Sigmoid colon (tissue), 7 donors: ENCODE measurements around the gene ZNF594. TPM values are rescaled to one million over a fixed set of nuclear protein-coding genes. Genes with fewer than 3 reads are reported as not detected.
"Not testable (repeated sequence)": the region's sequence is repeated elsewhere in the genome, so short reads cannot be mapped to it uniquely, and the experiment has no call there.

ENCODE experiments used
- DNase-seq: peaks from one replicate; pipeline ENCODE4 v3.0.0-alpha.2; 2019
- H3K27ac ChIP-seq, 4 donors: fragments of 200-600 bp; sonication (generic); one replicate each; pipeline ENCODE4 v1.5.1; 2016 to 2019; ENCODE audit warnings: mild to moderate bottlenecking in 1 of 4
- H3K27me3 ChIP-seq, 3 donors: fragments of 200-600 bp; sonication (generic); one replicate each; pipeline ENCODE4 v1.5.1; 2019; ENCODE audit warnings: mild to moderate bottlenecking in 1 of 3
- H3K36me3 ChIP-seq, 4 donors: fragments of 200-600 bp; sonication (generic); one replicate each; pipeline ENCODE4 v1.5.1; 2016 to 2019
- H3K4me1 ChIP-seq, 4 donors: fragments of 200-600 bp; sonication (generic); one replicate each; pipeline ENCODE4 v1.5.1; 2017 to 2019
- H3K4me3 ChIP-seq, 4 donors: fragments of 200-600 bp; sonication (generic); one replicate each; pipeline ENCODE4 v1.5.1; 2017 to 2019; ENCODE audit warnings: mild to moderate bottlenecking in 2 of 4, moderate library complexity in 1 of 4
- H3K9me3 ChIP-seq, 4 donors: fragments of 200-600 bp in 3 of 4; sonication (generic) in 3 of 4; one replicate each; pipeline versions ENCODE4 v1.5.1 to v1.6.1; 2013 to 2019
- EP300 ChIP-seq, 4 donors: sonication (generic); formaldehyde crosslinking; IDR thresholded peaks; one replicate each; pipeline ENCODE4 v1.6.1; 2017; ENCODE audit warnings: antibody characterized with exemption in 4 of 4
- POLR2A ChIP-seq, 2 donors: fragments of 450-650 bp; IDR thresholded peaks; one replicate each; pipeline ENCODE4 v1.6.1; 2016; ENCODE audit warnings: antibody characterized with exemption in 2 of 2, mild to moderate bottlenecking in 2 of 2, moderate library complexity in 2 of 2
- POLR2AphosphoS5 ChIP-seq, 4 donors: sonication (generic); formaldehyde crosslinking; IDR thresholded peaks; one replicate each; pipeline ENCODE4 v1.6.1; 2017; ENCODE audit warnings: antibody characterized with exemption in 4 of 4
- WGBS, 2 donors: extraction: QIAGEN DNeasy Blood & Tissue Kit; methylation state at CpG; one replicate each; pipeline ENCODE4 v1.1.7; 2013; 5-methylcytosine and 5-hydroxymethylcytosine counted together
- intact Hi-C: fragments of 100-400 bp; cut with DNase I; formaldehyde crosslinking; loops from one replicate; pipeline ENCODE4 v1.15.1; 2023
- polyA plus RNA-seq, 3 donors: library from polyadenylated mRNA; stranded (reverse); fragments of 200-250 nt; gene quantifications; one replicate each; pipeline ENCODE4 v1.2.3, GENCODE V29; 2013
- total RNA-seq, 4 donors: library from RNA; depleted of rRNA; stranded (reverse); fragments of >200 nt; gene quantifications; one replicate each; pipeline ENCODE4 v1.1.0, GENCODE V29; 2016
- TF ChIP-seq, protein P1 (sequence below), 4 experiments: fragments of 450-650 bp in 3 of 4; fragments of 200-600 bp in 1 of 4; IDR thresholded peaks; one replicate each; pipeline ENCODE4 v1.5.1; 2016 to 2019; ENCODE audit warnings: antibody characterized with exemption in 4 of 4, mild to moderate bottlenecking in 3 of 4, moderate library complexity in 2 of 4
- donor health status: healthy with polysubstance abuse.
- donor health status: Bipolar disorder and iron deficiency.
- donor health status: healthy.

Gene ZNF594
- total and polyA plus RNA-seq, 7 donors = 0.23 to 24.3 (median 15.8) TPM; not detected in 1

DNA sequence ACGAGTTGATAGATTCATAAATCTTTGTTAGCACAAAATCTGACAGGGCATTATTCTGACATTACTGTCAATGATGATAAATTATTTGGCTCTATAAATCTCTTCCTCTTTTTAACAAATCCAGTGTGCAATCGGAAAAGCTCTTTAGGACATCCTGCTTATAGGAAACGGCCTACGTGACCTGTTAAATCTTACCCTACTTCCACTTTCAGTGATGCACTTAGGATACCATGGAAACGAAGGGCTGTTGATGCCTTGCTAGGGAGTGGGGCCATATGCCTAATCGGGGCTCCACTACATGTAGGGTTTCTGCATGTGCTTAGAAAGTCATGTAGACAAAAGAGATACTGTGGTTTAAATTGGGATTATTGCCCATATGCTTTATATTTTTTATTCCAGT lies 27.2 kb downstream of the ZNF594 start:
- WGBS, 2 donors = 71 to 82% methylated on average over 6 of the region's 6 CpGs
- intact Hi-C loops = no loop called here
- H3K4me3 ChIP-seq = no peak overlapping the region
- H3K4me1 ChIP-seq = no peaks in the 10 kb centered on the region
- no peaks in the 10 kb centered on the region for H3K9me3 ChIP-seq
- TF ChIP-seq EP300 (IDR thresholded peaks at IDR 0.05) (no peak), POLR2AphosphoS5 (IDR thresholded peaks at IDR 0.05) (no peak), POLR2A (IDR thresholded peaks at IDR 0.05) (no peak)
- TF ChIP-seq, protein P1, sequence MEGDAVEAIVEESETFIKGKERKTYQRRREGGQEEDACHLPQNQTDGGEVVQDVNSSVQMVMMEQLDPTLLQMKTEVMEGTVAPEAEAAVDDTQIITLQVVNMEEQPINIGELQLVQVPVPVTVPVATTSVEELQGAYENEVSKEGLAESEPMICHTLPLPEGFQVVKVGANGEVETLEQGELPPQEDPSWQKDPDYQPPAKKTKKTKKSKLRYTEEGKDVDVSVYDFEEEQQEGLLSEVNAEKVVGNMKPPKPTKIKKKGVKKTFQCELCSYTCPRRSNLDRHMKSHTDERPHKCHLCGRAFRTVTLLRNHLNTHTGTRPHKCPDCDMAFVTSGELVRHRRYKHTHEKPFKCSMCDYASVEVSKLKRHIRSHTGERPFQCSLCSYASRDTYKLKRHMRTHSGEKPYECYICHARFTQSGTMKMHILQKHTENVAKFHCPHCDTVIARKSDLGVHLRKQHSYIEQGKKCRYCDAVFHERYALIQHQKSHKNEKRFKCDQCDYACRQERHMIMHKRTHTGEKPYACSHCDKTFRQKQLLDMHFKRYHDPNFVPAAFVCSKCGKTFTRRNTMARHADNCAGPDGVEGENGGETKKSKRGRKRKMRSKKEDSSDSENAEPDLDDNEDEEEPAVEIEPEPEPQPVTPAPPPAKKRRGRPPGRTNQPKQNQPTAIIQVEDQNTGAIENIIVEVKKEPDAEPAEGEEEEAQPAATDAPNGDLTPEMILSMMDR (IDR thresholded peaks at IDR 0.05) = no peak
- no peak for DNase-seq
- H3K27me3 ChIP-seq = no peaks in the 10 kb centered on the region
- H3K27ac ChIP-seq = no peak overlapping the region
- no peaks in the 10 kb centered on the region for H3K36me3 ChIP-seq

DNA sequence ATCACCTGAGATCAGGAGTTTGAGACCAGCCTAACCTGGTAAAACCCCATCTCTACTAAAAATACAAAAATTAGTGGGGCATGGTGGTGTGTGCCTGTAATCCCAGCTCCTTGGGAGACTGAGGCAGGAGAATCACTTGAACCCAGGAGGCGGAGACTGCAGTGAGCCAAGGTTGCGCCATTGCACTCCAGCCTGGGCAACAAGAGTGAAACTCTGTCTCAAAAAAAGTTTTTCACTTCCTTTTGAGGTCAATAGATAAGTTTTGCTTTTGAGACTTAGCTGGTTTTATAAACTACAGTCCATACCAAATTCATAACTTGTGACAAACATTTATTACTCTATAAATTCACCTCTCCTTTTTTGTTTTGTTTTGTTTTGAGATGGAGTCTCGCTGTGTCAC lies 29.9 kb downstream of the ZNF594 start:
- WGBS, 2 donors = 76 to 81% methylated on average over 3 of the region's 3 CpGs
- H3K4me3 ChIP-seq, H3K27me3 ChIP-seq, H3K27ac ChIP-seq, H3K36me3 ChIP-seq, intact Hi-C loops, H3K4me1 ChIP-seq, H3K9me3 ChIP-seq, DNase-seq: not testable (repeated sequence)

DNA sequence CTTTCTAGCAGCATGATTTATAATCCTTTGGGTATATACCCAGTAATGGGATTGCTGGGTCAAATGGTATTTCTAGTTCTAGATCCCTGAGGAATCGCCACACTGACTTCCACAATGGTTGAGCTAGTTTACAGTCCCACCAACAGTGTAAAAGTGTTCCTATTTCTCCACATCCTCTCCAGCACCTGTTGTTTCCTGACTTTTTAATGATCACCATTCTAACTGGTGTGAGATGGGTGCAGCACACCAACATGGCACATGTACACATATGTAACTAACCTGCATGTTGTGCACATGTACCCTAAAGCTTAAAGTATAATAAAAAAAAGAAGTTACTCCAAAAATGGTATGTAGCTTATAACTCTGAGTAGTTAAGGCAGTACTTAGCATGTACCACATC lies 31.0 kb downstream of the ZNF594 start:
- DNase-seq, H3K27ac ChIP-seq, H3K36me3 ChIP-seq, H3K4me1 ChIP-seq, intact Hi-C loops, H3K4me3 ChIP-seq, H3K9me3 ChIP-seq, H3K27me3 ChIP-seq: not testable (repeated sequence)
- 62 to 88% methylated on average over 1 of the region's 1 CpG for WGBS, 2 donors

DNA sequence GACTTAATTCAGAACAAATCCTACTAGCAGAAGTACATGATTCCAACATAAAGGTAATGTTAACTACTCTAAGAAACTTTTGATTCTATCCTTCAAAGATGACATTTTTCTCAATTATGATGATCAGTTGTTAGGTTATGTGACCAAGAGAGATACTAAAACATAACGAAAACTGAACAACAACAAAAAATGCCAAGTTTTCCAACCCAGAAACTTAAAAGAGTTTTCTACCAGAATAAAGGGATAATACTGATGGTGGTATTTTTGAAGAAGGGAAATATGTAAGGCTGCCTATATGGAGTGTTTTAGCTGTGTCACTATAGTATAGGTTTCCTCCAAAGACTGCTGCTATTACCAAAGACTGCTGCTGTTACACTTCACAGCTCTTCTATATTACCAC lies 45.5 kb downstream of the ZNF594 start:
- H3K36me3 ChIP-seq, DNase-seq, H3K4me3 ChIP-seq, intact Hi-C loops, H3K9me3 ChIP-seq, H3K4me1 ChIP-seq, H3K27ac ChIP-seq, H3K27me3 ChIP-seq: not testable (repeated sequence)
- 87 to 90% methylated on average over 1 of the region's 1 CpG for WGBS, 2 donors

DNA sequence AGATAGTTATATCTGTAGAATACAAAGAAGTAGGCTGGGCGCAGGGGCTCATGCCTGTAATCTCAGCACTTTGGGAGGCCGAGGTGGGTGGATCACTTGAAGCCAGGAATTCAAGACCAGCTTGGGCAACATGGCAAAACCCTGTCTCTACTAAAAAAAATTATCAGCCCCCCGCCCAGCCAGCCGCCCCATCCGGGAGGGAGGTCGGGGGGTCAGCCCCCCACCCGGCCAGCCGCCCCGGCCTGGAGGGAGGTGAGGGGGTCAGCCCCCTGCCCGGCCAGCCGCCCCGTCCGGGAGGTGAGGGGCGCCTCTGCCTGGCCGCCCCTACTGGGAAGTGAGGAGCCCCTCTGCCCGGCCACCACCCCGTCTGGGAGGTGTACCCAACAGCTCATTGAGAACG lies 48.8 kb downstream of the ZNF594 start:
- H3K27me3 ChIP-seq, H3K4me3 ChIP-seq, H3K36me3 ChIP-seq, H3K9me3 ChIP-seq, H3K27ac ChIP-seq, DNase-seq, intact Hi-C loops, H3K4me1 ChIP-seq: not testable (repeated sequence)
- WGBS, 2 donors = 91 to 94% methylated on average over 15 of the region's 18 CpGs

DNA sequence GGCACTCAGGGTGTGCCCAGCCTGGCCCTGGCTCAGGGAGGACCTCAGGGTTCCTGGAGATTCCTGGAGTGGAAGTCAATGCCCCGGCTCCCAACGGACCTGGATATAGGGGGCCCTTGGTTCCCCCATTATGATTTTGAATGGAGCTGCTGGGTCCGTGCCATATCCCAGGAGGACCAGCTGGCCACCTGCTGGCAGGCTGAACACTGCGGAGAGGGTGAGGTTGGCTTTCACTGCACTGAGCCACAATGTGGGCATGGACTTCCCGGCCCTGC lies 52.3 kb downstream of the ZNF594 start:
- WGBS, 2 donors = 89 to 96% methylated on average over 5 of the region's 5 CpGs
- TF ChIP-seq POLR2A (IDR thresholded peaks at IDR 0.05) (no peak), EP300 (IDR thresholded peaks at IDR 0.05) (no peak), POLR2AphosphoS5 (IDR thresholded peaks at IDR 0.05) (no peak)
- TF ChIP-seq, protein P1 (IDR thresholded peaks at IDR 0.05) = no peak
- no peak overlapping the region for H3K4me3 ChIP-seq
- no peaks in the 10 kb centered on the region for H3K9me3 ChIP-seq
- no peaks in the 10 kb centered on the region for H3K4me1 ChIP-seq
- intact Hi-C loops = no loop called here
- H3K27ac ChIP-seq = no peak overlapping the region
- H3K36me3 ChIP-seq = no peaks in the 10 kb centered on the region
- DNase-seq = no peak
- H3K27me3 ChIP-seq = no peaks in the 10 kb centered on the region

DNA sequence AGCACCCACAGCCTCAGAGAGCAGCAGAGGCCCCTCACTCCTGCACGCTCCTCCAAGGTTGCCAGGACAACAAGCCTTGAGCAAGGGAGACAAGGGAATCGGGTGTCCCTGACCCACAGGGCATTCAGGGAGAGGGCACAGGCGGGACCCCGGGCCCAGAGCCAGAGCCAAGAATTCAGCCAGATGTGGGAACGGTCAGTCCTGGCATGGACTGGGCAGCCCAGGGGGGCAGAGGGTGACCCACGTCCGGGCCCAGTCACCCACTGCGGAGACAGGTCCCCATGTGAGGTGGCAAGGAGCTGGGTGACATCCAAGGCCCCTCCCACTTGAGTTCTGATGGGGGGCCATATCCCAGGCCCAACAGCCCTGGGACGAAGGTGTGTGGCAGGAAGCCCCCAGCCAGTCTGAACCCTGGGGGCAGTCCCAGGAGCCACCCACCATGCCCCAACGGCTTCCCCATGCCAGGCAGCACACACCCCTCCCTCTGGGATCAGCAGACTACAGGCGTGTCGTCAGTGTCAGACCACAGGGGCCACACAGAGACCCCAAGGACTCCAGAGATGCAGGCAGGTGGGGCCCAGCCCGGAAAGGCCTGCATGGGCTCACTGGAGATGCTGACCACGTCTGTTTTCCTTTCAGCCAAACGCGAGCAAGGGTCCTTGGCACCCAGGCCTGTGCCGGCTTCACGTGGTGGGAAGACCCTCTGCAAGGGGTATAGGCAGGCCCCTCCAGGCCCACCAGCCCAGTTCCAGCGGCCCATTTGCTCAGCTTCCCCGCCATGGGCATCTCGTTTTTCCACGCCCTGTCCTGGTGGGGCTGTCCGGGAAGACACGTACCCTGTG lies 52.8 kb downstream of the ZNF594 start:
- Histone ChIP-seq H3K4me3 (no peak overlapping the region), H3K27ac (no peak overlapping the region), H3K27me3 (no peaks in the 10 kb centered on the region), H3K36me3 (no peaks in the 10 kb centered on the region), H3K4me1 (no peaks in the 10 kb centered on the region), H3K9me3 (no peaks in the 10 kb centered on the region)
- TF ChIP-seq POLR2A (IDR thresholded peaks at IDR 0.05) (no peak), POLR2AphosphoS5 (IDR thresholded peaks at IDR 0.05) (no peak), EP300 (IDR thresholded peaks at IDR 0.05) (no peak)
- TF ChIP-seq, protein P1 (IDR thresholded peaks at IDR 0.05) = no peak
- WGBS, 2 donors = 89% methylated on average over 24 of the region's 24 CpGs
- no peak for DNase-seq
- intact Hi-C loops = no loop called here

DNA sequence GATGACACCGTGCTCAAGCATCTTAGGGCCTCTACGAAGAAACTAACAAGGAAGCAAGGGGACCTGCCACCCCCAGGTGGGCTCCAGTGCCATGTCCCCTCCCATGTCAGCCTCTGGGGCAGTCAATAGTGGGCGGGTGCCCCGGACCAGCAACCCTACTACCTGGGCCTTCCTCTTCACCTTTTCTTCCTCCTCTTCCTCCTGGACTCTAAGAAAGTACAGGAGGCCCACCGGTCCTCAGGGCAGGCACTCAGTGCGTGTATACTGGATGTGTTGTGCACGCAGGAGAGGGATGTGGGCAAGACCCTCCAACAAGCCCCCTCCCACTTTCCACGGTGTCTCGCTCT lies 53.5 kb downstream of the ZNF594 start:
- H3K27ac ChIP-seq, H3K27me3 ChIP-seq, H3K4me3 ChIP-seq, H3K36me3 ChIP-seq, DNase-seq, H3K4me1 ChIP-seq, intact Hi-C loops, H3K9me3 ChIP-seq: not testable (repeated sequence)
- 93 to 94% methylated on average over 9 of the region's 9 CpGs for WGBS, 2 donors

DNA sequence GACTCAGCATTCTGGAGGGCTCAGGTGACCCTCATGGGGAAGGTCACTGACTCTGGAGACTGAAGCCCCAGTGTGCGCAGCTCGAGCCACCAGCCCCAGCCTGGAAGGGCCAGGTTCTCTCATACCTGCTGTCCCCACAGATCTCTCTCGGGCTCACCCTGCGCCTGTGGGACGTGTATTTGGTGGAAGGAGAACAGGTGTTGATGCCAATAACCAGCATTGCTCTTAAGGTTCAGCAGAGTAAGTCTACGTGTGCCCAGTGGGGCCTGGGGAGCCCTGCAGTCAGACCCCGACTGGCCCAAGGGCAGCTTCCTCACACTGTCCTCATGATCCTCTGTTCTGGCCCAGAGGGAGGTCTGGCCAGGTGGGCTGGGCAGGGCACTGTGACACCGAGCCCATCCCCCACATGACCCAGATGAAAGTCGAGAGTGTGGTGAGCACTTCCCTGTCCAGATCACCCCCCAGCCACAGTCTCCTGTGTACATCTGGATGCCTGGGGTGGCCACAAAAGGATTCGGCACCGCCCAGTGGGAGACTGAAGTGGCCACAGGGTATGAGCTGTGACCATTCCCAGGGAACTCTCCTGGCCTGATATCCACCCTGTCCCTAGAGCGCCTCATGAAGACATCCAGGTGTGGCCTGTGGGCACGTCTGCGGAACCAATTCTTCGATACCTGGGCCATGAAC lies 54.0 kb downstream of the ZNF594 start:
- H3K4me3 ChIP-seq, H3K9me3 ChIP-seq, intact Hi-C loops, H3K4me1 ChIP-seq, H3K27ac ChIP-seq, H3K36me3 ChIP-seq, H3K27me3 ChIP-seq, DNase-seq: not testable (repeated sequence)
- WGBS, 2 donors = 89 to 91% methylated on average over 15 of the region's 15 CpGs
